Liver (tissue), 9 donors: ENCODE measurements around the gene PDE9A. TPM values are rescaled to one million over a fixed set of nuclear protein-coding genes. Genes with fewer than 3 reads are reported as not detected.

ENCODE experiments used
- DNase-seq: peaks from one replicate; pipeline ENCODE4 v3.0.0-alpha.2; 2017; ENCODE audit warnings: low spot score
- H3K27ac ChIP-seq, 2 donors: one replicate each; pipeline ENCODE4 v1.7.0; 2013; ENCODE audit warnings: inconsistent platforms in 2 of 2, low read length in 2 of 2, control low read depth in 1 of 2, low read depth in 1 of 2, mild to moderate bottlenecking in 1 of 2
- H3K27me3 ChIP-seq, 4 donors: one replicate each; pipeline versions ENCODE4 v1.6.1 to v1.7.0; 2013; ENCODE audit warnings: low read length in 3 of 4, inconsistent platforms in 1 of 4, mild to moderate bottlenecking in 1 of 4, moderate library complexity in 1 of 4; ENCODE audit not compliant: control insufficient read depth in 4 of 4, insufficient read depth in 4 of 4
- H3K36me3 ChIP-seq, 4 donors: one replicate each; pipeline versions ENCODE4 v1.6.1 to v1.7.0; 2013; ENCODE audit warnings: low read length in 3 of 4, mild to moderate bottlenecking in 3 of 4, low read depth in 1 of 4, moderate library complexity in 1 of 4; ENCODE audit not compliant: control insufficient read depth in 4 of 4, insufficient read depth in 3 of 4
- H3K4me1 ChIP-seq, 4 donors: one replicate each; pipeline versions ENCODE4 v1.6.1 to v1.7.0; 2013; ENCODE audit warnings: low read length in 3 of 4, mild to moderate bottlenecking in 3 of 4, moderate library complexity in 1 of 4; ENCODE audit not compliant: control insufficient read depth in 4 of 4, insufficient read depth in 4 of 4
- H3K4me3 ChIP-seq, 3 donors: one replicate each; pipeline versions ENCODE4 v1.6.1 to v1.7.0; 2013; ENCODE audit warnings: low read length in 3 of 3, control low read depth in 1 of 3, low read depth in 1 of 3, mild to moderate bottlenecking in 1 of 3
- H3K9ac ChIP-seq, 2 donors: one replicate each; pipeline ENCODE4 v1.7.0; 2013; ENCODE audit warnings: low read length in 2 of 2, mild to moderate bottlenecking in 2 of 2, moderate library complexity in 2 of 2, control low read depth in 1 of 2, low read depth in 1 of 2
- H3K9me3 ChIP-seq, 4 donors: one replicate each; pipeline versions ENCODE4 v1.6.1 to v1.7.0; 2013; ENCODE audit warnings: low read length in 3 of 4; ENCODE audit not compliant: control insufficient read depth in 4 of 4
- FOXA1 ChIP-seq: IDR thresholded peaks from 2 replicates; pipeline ENCODE4 v1.6.1; 2016; ENCODE audit warnings: antibody characterized with exemption
- FOXA2 ChIP-seq: IDR thresholded peaks from 2 replicates; pipeline ENCODE4 v1.6.1; 2016; ENCODE audit warnings: antibody characterized with exemption
- GABPA ChIP-seq, 2 donors: IDR thresholded peaks in 1 of 2; conservative IDR thresholded peaks in 1 of 2; 2 replicates each; pipeline ENCODE4 v1.6.1; 2016; ENCODE audit warnings: antibody characterized with exemption in 2 of 2, mild to moderate bottlenecking in 1 of 2, moderate library complexity in 1 of 2
- HNF4G ChIP-seq: IDR thresholded peaks from 2 replicates; pipeline ENCODE4 v1.6.1; 2016; ENCODE audit warnings: antibody characterized with exemption
- RAD21 ChIP-seq, 2 donors: IDR thresholded peaks; 2 replicates each; pipeline ENCODE4 v1.6.1; 2016; ENCODE audit warnings: antibody characterized with exemption in 2 of 2, mild to moderate bottlenecking in 2 of 2
- RXRA ChIP-seq, 2 donors: IDR thresholded peaks; 2 replicates each; pipeline ENCODE4 v1.6.1; 2017 to 2018; ENCODE audit warnings: antibody characterized with exemption in 2 of 2, mild to moderate bottlenecking in 1 of 2
- SP1 ChIP-seq: IDR thresholded peaks from 2 replicates; pipeline ENCODE4 v1.6.1; 2018; ENCODE audit warnings: antibody characterized with exemption, mild to moderate bottlenecking
- TAF1 ChIP-seq: conservative IDR thresholded peaks from 2 replicates; pipeline ENCODE4 v1.6.1; 2016; ENCODE audit warnings: antibody characterized with exemption, mild to moderate bottlenecking
- YY1 ChIP-seq: IDR thresholded peaks from 2 replicates; pipeline ENCODE4 v1.6.1; 2016; ENCODE audit warnings: antibody characterized with exemption, mild to moderate bottlenecking
- WGBS: extraction: QIAGEN DNeasy Blood & Tissue Kit; methylation state at CpG from one replicate; pipeline ENCODE4 v1.1.7; 2013; 5-methylcytosine and 5-hydroxymethylcytosine counted together
- polyA plus RNA-seq, 2 donors: library from polyadenylated mRNA; stranded (reverse) in 1 of 2; unstranded in 1 of 2; fragments of 200-250 nt in 1 of 2; fragments of >200 nt in 1 of 2; fragmentation: Nextera tagmentation in 1 of 2; extraction: Ambion mirVana in 1 of 2; gene quantifications; one replicate each; pipeline versions ENCODE4 v1.2.1 to v1.2.3, GENCODE V29; 2013 to 2015
- total RNA-seq, 2 donors: library from RNA; depleted of rRNA; stranded (reverse); fragments of >200 nt; gene quantifications; one replicate each; pipeline ENCODE4 v1.2.3, GENCODE V29; 2014
- TF ChIP-seq, protein P1 (sequence below): fragments of 150-350 bp; IDR thresholded peaks from 2 replicates; pipeline ENCODE4 v1.5.1; 2017; ENCODE audit warnings: improper control_type of control experiment, low read depth, low read length; ENCODE audit not compliant: missing input control
- TF ChIP-seq, protein P2 (sequence below): IDR thresholded peaks from 2 replicates; pipeline ENCODE4 v1.6.1; 2016; ENCODE audit warnings: antibody characterized with exemption, mild to moderate bottlenecking
- TF ChIP-seq, protein P3 (sequence below): IDR thresholded peaks from 2 replicates; pipeline ENCODE4 v1.6.1; 2016; ENCODE audit warnings: antibody characterized with exemption
- TF ChIP-seq, protein P4 (sequence below): IDR thresholded peaks from 2 replicates; pipeline ENCODE4 v1.6.1; 2016; ENCODE audit warnings: antibody characterized with exemption
- donor health status: healthy.
- donor health status: healthy.
- donor health status: healthy.
- donor health status: healthy.
- donor health status: healthy.

Gene PDE9A
- total and polyA plus RNA-seq, 4 donors: 1.5 to 4.2 (median 2.7) TPM

DNA sequence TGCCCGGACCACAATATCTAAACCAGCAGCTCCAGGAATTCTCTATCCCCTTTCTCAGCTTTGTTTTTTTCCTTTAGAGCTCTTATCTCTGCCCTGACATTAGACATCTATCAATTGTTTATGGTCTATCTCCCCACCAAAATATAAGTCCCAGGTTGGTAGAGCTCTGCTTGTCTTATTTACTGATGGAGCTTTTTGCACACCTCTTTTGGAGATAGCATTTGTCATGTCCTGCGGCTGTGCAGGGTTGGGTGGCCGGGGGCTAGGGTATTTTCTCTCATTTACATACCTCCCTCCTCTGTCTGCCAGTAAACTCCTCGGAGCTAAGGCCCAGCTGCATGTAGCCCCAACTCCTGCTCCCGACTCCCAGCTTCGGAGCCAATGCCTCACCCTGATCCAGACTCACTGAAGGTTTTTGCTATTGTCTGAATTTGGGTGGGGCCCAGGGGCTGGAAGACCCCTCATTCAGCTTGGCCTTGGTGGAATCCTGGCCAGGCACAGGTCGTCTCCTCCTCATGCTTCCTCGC lies 11.1 kb upstream of the PDE9A start (continued):
- TF ChIP-seq, protein P1, sequence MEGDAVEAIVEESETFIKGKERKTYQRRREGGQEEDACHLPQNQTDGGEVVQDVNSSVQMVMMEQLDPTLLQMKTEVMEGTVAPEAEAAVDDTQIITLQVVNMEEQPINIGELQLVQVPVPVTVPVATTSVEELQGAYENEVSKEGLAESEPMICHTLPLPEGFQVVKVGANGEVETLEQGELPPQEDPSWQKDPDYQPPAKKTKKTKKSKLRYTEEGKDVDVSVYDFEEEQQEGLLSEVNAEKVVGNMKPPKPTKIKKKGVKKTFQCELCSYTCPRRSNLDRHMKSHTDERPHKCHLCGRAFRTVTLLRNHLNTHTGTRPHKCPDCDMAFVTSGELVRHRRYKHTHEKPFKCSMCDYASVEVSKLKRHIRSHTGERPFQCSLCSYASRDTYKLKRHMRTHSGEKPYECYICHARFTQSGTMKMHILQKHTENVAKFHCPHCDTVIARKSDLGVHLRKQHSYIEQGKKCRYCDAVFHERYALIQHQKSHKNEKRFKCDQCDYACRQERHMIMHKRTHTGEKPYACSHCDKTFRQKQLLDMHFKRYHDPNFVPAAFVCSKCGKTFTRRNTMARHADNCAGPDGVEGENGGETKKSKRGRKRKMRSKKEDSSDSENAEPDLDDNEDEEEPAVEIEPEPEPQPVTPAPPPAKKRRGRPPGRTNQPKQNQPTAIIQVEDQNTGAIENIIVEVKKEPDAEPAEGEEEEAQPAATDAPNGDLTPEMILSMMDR: no peak
- TF ChIP-seq SP1 (no peak), FOXA1 (no peak)

DNA sequence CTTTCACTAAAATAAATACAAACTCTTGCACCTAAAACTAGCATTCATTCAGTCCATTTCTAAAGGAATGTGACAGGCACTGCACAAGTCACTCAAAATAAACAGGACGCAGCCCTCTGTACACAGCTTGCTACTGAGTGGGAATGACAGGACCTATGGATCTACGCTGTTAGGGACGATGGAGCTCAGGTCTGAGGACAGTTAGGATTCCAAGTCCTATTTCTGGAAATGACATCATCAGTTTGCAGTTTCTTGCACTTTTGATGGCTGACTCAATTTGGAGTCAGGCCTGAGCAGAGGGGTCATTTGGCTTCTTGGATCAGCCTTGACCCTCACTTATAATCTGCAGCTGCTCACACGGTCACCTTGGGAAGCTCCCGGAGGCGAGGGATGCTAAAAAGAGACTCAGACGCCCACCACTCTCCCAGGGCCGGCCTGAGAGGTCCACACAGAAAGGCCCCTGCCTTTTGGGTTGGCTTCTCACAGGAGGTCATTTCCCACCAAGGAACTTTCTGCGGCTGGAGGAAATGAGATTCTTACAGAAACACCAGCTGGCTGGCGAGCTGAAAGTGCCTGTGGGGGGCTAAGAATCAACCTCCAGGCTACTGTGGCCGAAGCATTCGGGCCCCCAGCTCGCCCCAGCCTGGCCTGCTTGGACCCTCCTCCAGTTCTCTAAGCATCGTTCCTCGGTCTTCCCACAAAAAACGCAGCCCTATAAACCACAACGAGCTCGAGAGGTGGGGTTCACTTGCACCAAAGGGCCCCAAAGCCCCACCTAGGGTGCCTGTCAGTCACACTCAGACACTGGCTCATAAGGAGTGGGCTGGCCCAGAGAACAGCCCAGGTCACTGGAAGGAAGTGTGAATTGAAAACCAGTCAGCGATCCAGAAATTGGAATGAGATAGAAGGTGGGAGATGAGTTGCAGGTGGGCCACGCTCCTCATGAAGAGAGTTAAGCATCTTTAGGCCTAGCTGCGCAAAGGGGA lies 8.9 kb upstream of the PDE9A start:
- TF ChIP-seq TAF1 (no peak), YY1 (no peak), SP1 (no peak), RXRA (IDR thresholded peaks at IDR 0.05) (no peak), RAD21 (IDR thresholded peaks at IDR 0.05) (no peak), HNF4G (no peak), GABPA (IDR thresholded peaks at IDR 0.05 in 1 of 2, conservative IDR thresholded peaks at IDR 0.05 in 1 of 2) (no peak), FOXA2 (no peak)
- TF ChIP-seq, protein P2, sequence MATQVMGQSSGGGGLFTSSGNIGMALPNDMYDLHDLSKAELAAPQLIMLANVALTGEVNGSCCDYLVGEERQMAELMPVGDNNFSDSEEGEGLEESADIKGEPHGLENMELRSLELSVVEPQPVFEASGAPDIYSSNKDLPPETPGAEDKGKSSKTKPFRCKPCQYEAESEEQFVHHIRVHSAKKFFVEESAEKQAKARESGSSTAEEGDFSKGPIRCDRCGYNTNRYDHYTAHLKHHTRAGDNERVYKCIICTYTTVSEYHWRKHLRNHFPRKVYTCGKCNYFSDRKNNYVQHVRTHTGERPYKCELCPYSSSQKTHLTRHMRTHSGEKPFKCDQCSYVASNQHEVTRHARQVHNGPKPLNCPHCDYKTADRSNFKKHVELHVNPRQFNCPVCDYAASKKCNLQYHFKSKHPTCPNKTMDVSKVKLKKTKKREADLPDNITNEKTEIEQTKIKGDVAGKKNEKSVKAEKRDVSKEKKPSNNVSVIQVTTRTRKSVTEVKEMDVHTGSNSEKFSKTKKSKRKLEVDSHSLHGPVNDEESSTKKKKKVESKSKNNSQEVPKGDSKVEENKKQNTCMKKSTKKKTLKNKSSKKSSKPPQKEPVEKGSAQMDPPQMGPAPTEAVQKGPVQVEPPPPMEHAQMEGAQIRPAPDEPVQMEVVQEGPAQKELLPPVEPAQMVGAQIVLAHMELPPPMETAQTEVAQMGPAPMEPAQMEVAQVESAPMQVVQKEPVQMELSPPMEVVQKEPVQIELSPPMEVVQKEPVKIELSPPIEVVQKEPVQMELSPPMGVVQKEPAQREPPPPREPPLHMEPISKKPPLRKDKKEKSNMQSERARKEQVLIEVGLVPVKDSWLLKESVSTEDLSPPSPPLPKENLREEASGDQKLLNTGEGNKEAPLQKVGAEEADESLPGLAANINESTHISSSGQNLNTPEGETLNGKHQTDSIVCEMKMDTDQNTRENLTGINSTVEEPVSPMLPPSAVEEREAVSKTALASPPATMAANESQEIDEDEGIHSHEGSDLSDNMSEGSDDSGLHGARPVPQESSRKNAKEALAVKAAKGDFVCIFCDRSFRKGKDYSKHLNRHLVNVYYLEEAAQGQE: no peak
- TF ChIP-seq, protein P3, sequence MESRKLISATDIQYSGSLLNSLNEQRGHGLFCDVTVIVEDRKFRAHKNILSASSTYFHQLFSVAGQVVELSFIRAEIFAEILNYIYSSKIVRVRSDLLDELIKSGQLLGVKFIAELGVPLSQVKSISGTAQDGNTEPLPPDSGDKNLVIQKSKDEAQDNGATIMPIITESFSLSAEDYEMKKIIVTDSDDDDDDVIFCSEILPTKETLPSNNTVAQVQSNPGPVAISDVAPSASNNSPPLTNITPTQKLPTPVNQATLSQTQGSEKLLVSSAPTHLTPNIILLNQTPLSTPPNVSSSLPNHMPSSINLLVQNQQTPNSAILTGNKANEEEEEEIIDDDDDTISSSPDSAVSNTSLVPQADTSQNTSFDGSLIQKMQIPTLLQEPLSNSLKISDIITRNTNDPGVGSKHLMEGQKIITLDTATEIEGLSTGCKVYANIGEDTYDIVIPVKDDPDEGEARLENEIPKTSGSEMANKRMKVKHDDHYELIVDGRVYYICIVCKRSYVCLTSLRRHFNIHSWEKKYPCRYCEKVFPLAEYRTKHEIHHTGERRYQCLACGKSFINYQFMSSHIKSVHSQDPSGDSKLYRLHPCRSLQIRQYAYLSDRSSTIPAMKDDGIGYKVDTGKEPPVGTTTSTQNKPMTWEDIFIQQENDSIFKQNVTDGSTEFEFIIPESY: no peak
- TF ChIP-seq, protein P4, sequence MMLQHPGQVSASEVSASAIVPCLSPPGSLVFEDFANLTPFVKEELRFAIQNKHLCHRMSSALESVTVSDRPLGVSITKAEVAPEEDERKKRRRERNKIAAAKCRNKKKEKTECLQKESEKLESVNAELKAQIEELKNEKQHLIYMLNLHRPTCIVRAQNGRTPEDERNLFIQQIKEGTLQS: no peak
- Histone ChIP-seq H3K9ac (no peak overlapping the region), H3K9me3 (no peaks in the 10 kb centered on the region), H3K27ac (peak overlapping the region in 1 of 2 donors; percentile 9), H3K27me3 (no peaks in the 10 kb centered on the region), H3K4me1 (no peaks in the 10 kb centered on the region), H3K4me3 (no peak overlapping the region), H3K36me3 (no peaks in the 10 kb centered on the region)
- DNase-seq: no peak
- WGBS: 78% methylated on average over 21 of the region's 21 CpGs
